LNCaP clone FGC (cell line): ENCODE results near the gene TMEM117.

Experiments
- DNase-seq: peaks from one replicate; pipeline ENCODE4 v3.0.0-alpha.2; 2011; ENCODE audit warnings: low read depth
- H3K4me3 ChIP-seq: 2 replicates; pipeline ENCODE4 v1.5.1; 2011; ENCODE audit warnings: mild to moderate bottlenecking, low read depth, low read length, control low read depth
- TF ChIP-seq, protein P1 (sequence below): IDR thresholded peaks from 2 replicates; pipeline ENCODE4 v1.5.1; 2012; ENCODE audit warnings: mild to moderate bottlenecking; ENCODE audit not compliant: control insufficient read depth, insufficient read depth; ENCODE audit errors: extremely low read depth

The TMEM117 gene

DNA sequence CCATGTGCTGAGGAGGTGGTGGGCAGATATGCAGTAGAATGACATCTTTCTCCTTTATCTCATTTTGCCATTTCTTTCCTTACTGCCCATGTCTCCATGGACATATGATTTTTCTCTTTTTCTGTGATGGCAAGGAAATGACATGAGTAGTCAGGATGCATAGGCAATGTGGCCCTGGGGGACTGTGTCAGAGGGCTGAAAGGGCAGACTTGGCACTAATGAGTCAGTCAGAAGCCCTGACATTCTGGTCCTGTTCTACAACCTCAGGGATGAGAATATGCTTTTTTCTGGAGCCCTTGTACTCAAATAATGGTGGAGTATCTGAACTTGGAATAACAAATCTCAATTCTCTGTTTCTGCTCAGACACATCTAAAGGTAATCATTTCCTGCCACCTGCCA is 167.8 kb downstream of the TMEM117 start:
- TF ChIP-seq, protein P1, sequence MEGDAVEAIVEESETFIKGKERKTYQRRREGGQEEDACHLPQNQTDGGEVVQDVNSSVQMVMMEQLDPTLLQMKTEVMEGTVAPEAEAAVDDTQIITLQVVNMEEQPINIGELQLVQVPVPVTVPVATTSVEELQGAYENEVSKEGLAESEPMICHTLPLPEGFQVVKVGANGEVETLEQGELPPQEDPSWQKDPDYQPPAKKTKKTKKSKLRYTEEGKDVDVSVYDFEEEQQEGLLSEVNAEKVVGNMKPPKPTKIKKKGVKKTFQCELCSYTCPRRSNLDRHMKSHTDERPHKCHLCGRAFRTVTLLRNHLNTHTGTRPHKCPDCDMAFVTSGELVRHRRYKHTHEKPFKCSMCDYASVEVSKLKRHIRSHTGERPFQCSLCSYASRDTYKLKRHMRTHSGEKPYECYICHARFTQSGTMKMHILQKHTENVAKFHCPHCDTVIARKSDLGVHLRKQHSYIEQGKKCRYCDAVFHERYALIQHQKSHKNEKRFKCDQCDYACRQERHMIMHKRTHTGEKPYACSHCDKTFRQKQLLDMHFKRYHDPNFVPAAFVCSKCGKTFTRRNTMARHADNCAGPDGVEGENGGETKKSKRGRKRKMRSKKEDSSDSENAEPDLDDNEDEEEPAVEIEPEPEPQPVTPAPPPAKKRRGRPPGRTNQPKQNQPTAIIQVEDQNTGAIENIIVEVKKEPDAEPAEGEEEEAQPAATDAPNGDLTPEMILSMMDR = no peak
- H3K4me3 ChIP-seq = no peak overlapping the region
- DNase-seq = no peak

GRCh38 chr12:44015333-44015941 is 179.6 kb downstream of the TMEM117 start:
- peak; percentile 37 for DNase-seq
- TF ChIP-seq, protein P1 = peak; percentile 52
- no peak overlapping the region for H3K4me3 ChIP-seq

GRCh38 chr12:44017216-44017615 is 181.3 kb downstream of the TMEM117 start:
- no peak overlapping the region for H3K4me3 ChIP-seq
- no peak for DNase-seq
- TF ChIP-seq, protein P1 = no peak

DNA sequence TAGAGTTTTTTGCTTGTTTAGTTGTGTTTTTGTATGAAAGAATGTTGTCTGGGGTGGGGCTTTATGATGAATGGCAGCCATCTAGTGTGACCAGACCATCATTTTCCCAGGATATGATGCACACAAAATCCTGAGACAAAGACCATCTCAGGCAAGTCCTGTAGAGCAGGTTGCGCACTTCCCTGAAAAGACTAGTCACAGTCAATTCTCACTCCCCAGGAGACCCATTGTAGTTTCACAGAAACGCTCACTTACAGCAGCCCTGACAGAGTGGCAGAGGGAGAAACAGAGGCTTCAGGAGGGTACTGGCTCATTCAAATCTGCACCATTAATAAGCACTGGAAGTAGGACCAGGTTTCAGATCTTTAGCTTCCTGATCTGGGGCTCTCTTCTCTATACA is 183.2 kb downstream of the TMEM117 start:
- DNase-seq = no peak
- TF ChIP-seq, protein P1 = no peak
- H3K4me3 ChIP-seq = no peak overlapping the region

DNA sequence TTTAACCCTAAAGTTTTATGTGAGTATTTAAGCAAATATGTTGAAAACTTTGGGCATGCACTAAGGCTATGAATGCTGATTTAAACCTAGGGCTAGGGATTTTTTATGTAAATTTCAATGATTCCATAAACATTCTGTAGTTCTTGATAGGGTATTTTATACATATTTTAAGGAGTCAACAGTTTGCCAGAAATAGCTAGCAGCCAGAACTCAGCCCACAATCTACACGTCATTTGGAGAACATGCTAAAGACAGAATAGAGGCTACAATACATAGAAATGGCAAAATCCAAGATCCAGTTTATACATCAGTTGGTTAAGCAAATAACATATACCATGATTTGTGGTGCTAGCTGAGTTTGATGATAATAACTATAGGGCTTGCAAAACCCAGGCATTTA is 184.7 kb downstream of the TMEM117 start:
- DNase-seq = no peak
- no peak overlapping the region for H3K4me3 ChIP-seq
- TF ChIP-seq, protein P1 = no peak

DNA sequence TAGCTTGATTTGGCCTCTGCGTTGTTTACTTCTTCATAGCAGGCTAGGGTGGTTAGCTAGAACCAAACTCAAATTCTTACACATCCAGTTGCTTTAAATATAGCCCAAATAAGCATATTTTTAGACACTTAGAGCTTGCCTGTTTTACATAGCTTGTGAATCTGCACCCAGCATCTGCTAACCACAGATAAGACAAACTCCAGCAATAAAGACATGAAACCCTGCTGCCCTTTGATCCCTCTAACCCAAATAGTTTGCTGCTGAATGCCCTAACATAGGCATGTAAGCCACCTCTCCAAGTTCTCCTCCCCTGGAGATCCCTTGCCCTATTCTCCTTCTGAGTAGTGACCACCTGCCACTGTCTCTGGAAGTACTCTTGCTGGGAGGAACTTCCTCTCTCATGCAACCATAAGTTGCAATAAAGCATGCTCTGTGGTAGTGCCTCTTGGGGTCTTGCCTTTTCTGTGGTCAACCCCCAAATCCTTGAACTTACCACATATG is 185.6 kb downstream of the TMEM117 start:
- TF ChIP-seq, protein P1 = no peak
- DNase-seq = no peak

GRCh38 chr12:44025499-44025898 is 189.6 kb downstream of the TMEM117 start:
- TF ChIP-seq, protein P1 = no peak
- no peak for DNase-seq
- no peak overlapping the region for H3K4me3 ChIP-seq

More for the DNA sequence above, 185.6 kb downstream of the TMEM117 start:
- no peak overlapping the region for H3K4me3 ChIP-seq
